ENCODE results near the gene MYRF.

- no peak for TF ChIP-seq CTCF (conservative IDR thresholded peaks at IDR 0.05; ENCODE audit: low read length)
- no peak for TF ChIP-seq EZH2phosphoT487 (IDR thresholded peaks at IDR 0.05; ENCODE audit: borderline replicate concordance)
These were observed 12.3 kb downstream of the MYRF start for GRCh38 chr11:61764606-61765260.
